ENCODE measurements around the gene SLC1A7. TPM values are rescaled to one million over a fixed set of nuclear protein-coding genes. Genes with fewer than 3 reads are reported as not detected.

Gene SLC1A7
- total RNA-seq, 1 experiment from 2014 or later: 0.31 TPM

DNA sequence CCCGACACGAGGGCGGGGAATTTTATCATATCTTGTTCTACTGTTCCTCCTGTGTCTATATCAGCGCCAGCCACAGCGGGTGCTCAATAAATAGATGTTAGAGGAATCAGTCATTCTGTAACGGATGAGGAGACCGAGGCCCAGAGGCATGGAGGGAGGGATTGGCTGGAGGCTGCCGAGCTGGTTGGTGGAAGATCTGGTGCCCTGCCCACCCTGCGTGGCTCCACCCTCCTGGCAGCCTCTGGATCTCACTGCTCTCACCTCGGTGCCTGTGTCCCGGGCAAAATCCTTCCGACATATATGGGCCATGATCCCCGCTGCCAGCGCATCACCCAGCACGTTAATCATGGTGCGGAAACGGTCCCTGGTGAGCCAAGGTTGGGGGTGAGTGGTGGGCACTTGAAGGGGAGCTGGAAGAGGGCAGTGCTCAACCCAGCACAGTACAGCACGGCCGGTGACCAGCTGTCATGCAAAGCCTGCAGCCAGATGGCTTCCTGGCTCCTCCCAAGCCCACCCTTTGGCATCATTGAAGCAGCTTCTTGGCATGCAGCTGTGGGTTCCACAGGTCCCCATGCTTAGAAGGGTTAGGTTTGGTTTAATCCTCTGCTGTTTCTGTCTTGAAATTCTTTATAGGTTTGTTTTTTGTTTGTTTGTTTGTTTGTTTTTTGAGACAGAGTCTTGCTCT is 53.7 kb downstream of the SLC1A7 start:
- intact Hi-C loops (cut with micrococcal nuclease; ENCODE audit: unreplicated experiment) (no loop called here), in situ Hi-C loops (cut with HindIII; ENCODE audit: low pct_unique_long_range_greater_than_20kb, low sequenced_read_pairs) (no loop called here)
- Histone ChIP-seq H3K27ac (ENCODE audit: low read length) (no peak overlapping the region), H3K36me3 (ENCODE audit: control insufficient read depth, insufficient read depth, low read length) (no peaks in the 10 kb centered on the region), H3K9me3 (ENCODE audit: control insufficient read depth, insufficient read depth, low read depth, low read length) (no peaks in the 10 kb centered on the region), H3K4me1 (ENCODE audit: control insufficient read depth, insufficient read depth, low read length) (peaks cover 4% of the 10 kb centered on the region; the same call in 1 of the 2 replicates), H3K4me3 (ENCODE audit: low read depth in 2 of 2, low read length in 2 of 2) (no peak overlapping the region), H3K27me3 (ENCODE audit: control insufficient read depth, insufficient read depth, low read length) (no peaks in the 10 kb centered on the region)
- no TSS peak for BruUV-seq (replicated peaks)
- CTCF ChIA-PET: interaction anchor here (0.7 kb wide), 1 partner anchor 35 kb away, joined by 3 read pairs; no protein-coding TSS in a partner anchor
- ATAC-seq (no peak), DNase-seq (ENCODE audit: low read depth, low spot score) (no peak)
- TF ChIP-seq TCF7L2 (IDR thresholded peaks at IDR 0.05; ENCODE audit: low read depth, low read length) (no peak), POLR2AphosphoS5 (IDR thresholded peaks at IDR 0.05; ENCODE audit: low read depth, low read length) (no peak), SIN3A (IDR thresholded peaks at IDR 0.05; ENCODE audit: borderline replicate concordance, insufficient read depth, low read depth, low read length) (no peak)
- TF ChIP-seq, protein P1, sequence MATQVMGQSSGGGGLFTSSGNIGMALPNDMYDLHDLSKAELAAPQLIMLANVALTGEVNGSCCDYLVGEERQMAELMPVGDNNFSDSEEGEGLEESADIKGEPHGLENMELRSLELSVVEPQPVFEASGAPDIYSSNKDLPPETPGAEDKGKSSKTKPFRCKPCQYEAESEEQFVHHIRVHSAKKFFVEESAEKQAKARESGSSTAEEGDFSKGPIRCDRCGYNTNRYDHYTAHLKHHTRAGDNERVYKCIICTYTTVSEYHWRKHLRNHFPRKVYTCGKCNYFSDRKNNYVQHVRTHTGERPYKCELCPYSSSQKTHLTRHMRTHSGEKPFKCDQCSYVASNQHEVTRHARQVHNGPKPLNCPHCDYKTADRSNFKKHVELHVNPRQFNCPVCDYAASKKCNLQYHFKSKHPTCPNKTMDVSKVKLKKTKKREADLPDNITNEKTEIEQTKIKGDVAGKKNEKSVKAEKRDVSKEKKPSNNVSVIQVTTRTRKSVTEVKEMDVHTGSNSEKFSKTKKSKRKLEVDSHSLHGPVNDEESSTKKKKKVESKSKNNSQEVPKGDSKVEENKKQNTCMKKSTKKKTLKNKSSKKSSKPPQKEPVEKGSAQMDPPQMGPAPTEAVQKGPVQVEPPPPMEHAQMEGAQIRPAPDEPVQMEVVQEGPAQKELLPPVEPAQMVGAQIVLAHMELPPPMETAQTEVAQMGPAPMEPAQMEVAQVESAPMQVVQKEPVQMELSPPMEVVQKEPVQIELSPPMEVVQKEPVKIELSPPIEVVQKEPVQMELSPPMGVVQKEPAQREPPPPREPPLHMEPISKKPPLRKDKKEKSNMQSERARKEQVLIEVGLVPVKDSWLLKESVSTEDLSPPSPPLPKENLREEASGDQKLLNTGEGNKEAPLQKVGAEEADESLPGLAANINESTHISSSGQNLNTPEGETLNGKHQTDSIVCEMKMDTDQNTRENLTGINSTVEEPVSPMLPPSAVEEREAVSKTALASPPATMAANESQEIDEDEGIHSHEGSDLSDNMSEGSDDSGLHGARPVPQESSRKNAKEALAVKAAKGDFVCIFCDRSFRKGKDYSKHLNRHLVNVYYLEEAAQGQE (IDR thresholded peaks at IDR 0.05; ENCODE audit: insufficient read depth in 1 of 2, low read depth in 2 of 2, low read length in 1 of 2): no peak
- TF ChIP-seq, protein P2, sequence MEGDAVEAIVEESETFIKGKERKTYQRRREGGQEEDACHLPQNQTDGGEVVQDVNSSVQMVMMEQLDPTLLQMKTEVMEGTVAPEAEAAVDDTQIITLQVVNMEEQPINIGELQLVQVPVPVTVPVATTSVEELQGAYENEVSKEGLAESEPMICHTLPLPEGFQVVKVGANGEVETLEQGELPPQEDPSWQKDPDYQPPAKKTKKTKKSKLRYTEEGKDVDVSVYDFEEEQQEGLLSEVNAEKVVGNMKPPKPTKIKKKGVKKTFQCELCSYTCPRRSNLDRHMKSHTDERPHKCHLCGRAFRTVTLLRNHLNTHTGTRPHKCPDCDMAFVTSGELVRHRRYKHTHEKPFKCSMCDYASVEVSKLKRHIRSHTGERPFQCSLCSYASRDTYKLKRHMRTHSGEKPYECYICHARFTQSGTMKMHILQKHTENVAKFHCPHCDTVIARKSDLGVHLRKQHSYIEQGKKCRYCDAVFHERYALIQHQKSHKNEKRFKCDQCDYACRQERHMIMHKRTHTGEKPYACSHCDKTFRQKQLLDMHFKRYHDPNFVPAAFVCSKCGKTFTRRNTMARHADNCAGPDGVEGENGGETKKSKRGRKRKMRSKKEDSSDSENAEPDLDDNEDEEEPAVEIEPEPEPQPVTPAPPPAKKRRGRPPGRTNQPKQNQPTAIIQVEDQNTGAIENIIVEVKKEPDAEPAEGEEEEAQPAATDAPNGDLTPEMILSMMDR (IDR thresholded peaks at IDR 0.05): no peak
- POLR2A ChIA-PET: interaction anchor here (0.5 kb wide), 1 partner anchor 14 kb away, joined by 3 read pairs; no protein-coding TSS in a partner anchor

- Histone ChIP-seq H3K27ac (ENCODE audit: low read length) (no peak overlapping the region), H3K9me3 (ENCODE audit: control insufficient read depth, insufficient read depth, low read depth, low read length) (no peaks in the 10 kb centered on the region), H3K27me3 (ENCODE audit: control insufficient read depth, insufficient read depth, low read length) (no peaks in the 10 kb centered on the region), H3K4me1 (ENCODE audit: control insufficient read depth, insufficient read depth, low read length) (peaks cover 4% of the 10 kb centered on the region; the same call in 1 of the 2 replicates), H3K4me3 (ENCODE audit: low read depth in 2 of 2, low read length in 2 of 2) (no peak overlapping the region), H3K36me3 (ENCODE audit: control insufficient read depth, insufficient read depth, low read length) (no peaks in the 10 kb centered on the region)
- BruUV-seq (replicated peaks): no TSS peak
- ATAC-seq (no peak), DNase-seq (ENCODE audit: low read depth, low spot score) (no peak)
- TF ChIP-seq TCF7L2 (IDR thresholded peaks at IDR 0.05; ENCODE audit: low read depth, low read length) (no peak), POLR2AphosphoS5 (IDR thresholded peaks at IDR 0.05; ENCODE audit: low read depth, low read length) (no peak), SIN3A (IDR thresholded peaks at IDR 0.05; ENCODE audit: borderline replicate concordance, insufficient read depth, low read depth, low read length) (no peak)
- TF ChIP-seq, protein P2 (IDR thresholded peaks at IDR 0.05): no peak
- TF ChIP-seq, protein P1 (IDR thresholded peaks at IDR 0.05; ENCODE audit: insufficient read depth in 1 of 2, low read depth in 2 of 2, low read length in 1 of 2): no peak
- CTCF ChIA-PET: interaction anchor here (0.7 kb wide), 1 partner anchor 34 kb away, joined by 3 read pairs; no protein-coding TSS in a partner anchor
- in situ Hi-C loops (cut with HindIII; ENCODE audit: low pct_unique_long_range_greater_than_20kb, low sequenced_read_pairs) (no loop called here), intact Hi-C loops (cut with micrococcal nuclease; ENCODE audit: unreplicated experiment) (no loop called here)
- POLR2A ChIA-PET: interaction anchor here (0.5 kb wide), 1 partner anchor 13 kb away, joined by 3 read pairs; no protein-coding TSS in a partner anchor
Observed at GRCh38 chr1:53087332-53088285, 54.8 kb downstream of the SLC1A7 start.
